ENCODE measurements around the gene KASH5.

GRCh38 chr19:49431330-49431749, 43.3 kb downstream of the KASH5 start:
- TF ChIP-seq CTCF (IDR thresholded peaks at IDR 0.05) (no peak), POLR2A (IDR thresholded peaks at IDR 0.05) (no peak)
